HS-5 (cell line): ENCODE measurements around the gene LIPG.

ENCODE experiments used
- DNase-seq: peaks from one replicate; pipeline ENCODE4 v3.0.0-alpha.2; 2012; ENCODE audit warnings: low read depth

The LIPG gene

GRCh38 chr18:49612515-49613033 is 50.7 kb downstream of the LIPG start:
- DNase-seq = no peak

- no peak for DNase-seq
Observed at GRCh38 chr18:49613141-49613640, 51.3 kb downstream of the LIPG start.

- DNase-seq = no peak
Observed at GRCh38 chr18:49613641-49614151, 51.8 kb downstream of the LIPG start.

GRCh38 chr18:49616618-49617328 is 54.9 kb downstream of the LIPG start:
- DNase-seq = no peak

- DNase-seq = no peak
Observed at GRCh38 chr18:49617329-49617695, 55.5 kb downstream of the LIPG start.

- no peak for DNase-seq
Observed at GRCh38 chr18:49617865-49618264, 56.0 kb downstream of the LIPG start.

GRCh38 chr18:49618742-49619681 is 57.2 kb downstream of the LIPG start:
- no peak for DNase-seq

GRCh38 chr18:49619801-49620200 is 57.9 kb downstream of the LIPG start:
- no peak for DNase-seq

GRCh38 chr18:49621301-49621700 is 59.4 kb downstream of the LIPG start:
- DNase-seq = no peak

GRCh38 chr18:49621717-49622351 is 60.0 kb downstream of the LIPG start:
- no peak for DNase-seq

- no peak for DNase-seq
Observed at GRCh38 chr18:49623571-49623970, 61.7 kb downstream of the LIPG start.

GRCh38 chr18:49625021-49625691 is 63.3 kb downstream of the LIPG start:
- no peak for DNase-seq

- no peak for DNase-seq
Observed at GRCh38 chr18:49626842-49627467, 65.1 kb downstream of the LIPG start.

GRCh38 chr18:49628119-49628518 is 66.3 kb downstream of the LIPG start:
- DNase-seq = no peak

GRCh38 chr18:49628881-49629795 is 67.3 kb downstream of the LIPG start:
- DNase-seq = no peak

- DNase-seq = no peak
Observed at GRCh38 chr18:49630246-49630699, 68.4 kb downstream of the LIPG start.

GRCh38 chr18:49631146-49631866 is 69.4 kb downstream of the LIPG start:
- no peak for DNase-seq

- no peak for DNase-seq
Observed at GRCh38 chr18:49632588-49632987, 70.7 kb downstream of the LIPG start.

- no peak for DNase-seq
Observed at GRCh38 chr18:49638209-49638785, 76.4 kb downstream of the LIPG start.
